K562 (cell line): ENCODE results near the gene PRODH. TPM values are rescaled to one million over a fixed set of nuclear protein-coding genes. Genes with fewer than 3 reads are reported as not detected.
A peak's percentile ranks its signal among the peaks of the same experiment; 100 is the strongest.

Experiments
- DPF2 ChIP-seq: fragments of 450-650 bp; IDR thresholded peaks from 2 replicates; pipeline ENCODE4 v1.6.1; 2016
- HNRNPUL1 ChIP-seq: fragments of 200-400 bp; formaldehyde crosslinking; IDR thresholded peaks from 2 replicates; pipeline ENCODE4 v1.6.1; 2017; ENCODE audit warnings: low read length
- NFE2 ChIP-seq: IDR thresholded peaks from 2 replicates; pipeline ENCODE4 v1.6.1; 2014; ENCODE audit warnings: antibody characterized with exemption, low read depth
- NRF1 ChIP-seq, 2 experiments: fragments of 450-650 bp; IDR thresholded peaks in 1 of 2; conservative IDR thresholded peaks in 1 of 2; 2 replicates each; pipeline ENCODE4 v1.6.1; 2014; ENCODE audit warnings: mild to moderate bottlenecking in 2 of 2
- PTTG1 ChIP-seq: fragments of 450-650 bp; IDR thresholded peaks from 2 replicates; pipeline ENCODE4 v1.6.1; 2016; ENCODE audit warnings: low read depth, mild to moderate bottlenecking, missing genetic modification characterization, missing compliant biosample characterization
- SREBF2 ChIP-seq: sonication (generic); formaldehyde crosslinking; IDR thresholded peaks from 2 replicates; pipeline ENCODE4 v1.4.0; 2020; ENCODE audit warnings: mild to moderate bottlenecking, missing genetic modification reagents
- TOE1 ChIP-seq, 2 experiments: fragments of 450-650 bp in 1 of 2; sonication (generic) in 1 of 2; formaldehyde crosslinking in 1 of 2; IDR thresholded peaks; 2 replicates each; pipeline versions ENCODE4 v1.7.1 to v1.8.0; 2016 to 2022; ENCODE audit warnings: borderline replicate concordance in 2 of 2, mild to moderate bottlenecking in 2 of 2, antibody characterized with exemption in 1 of 2, inconsistent platforms in 1 of 2, low read depth in 1 of 2, missing genetic modification reagents in 1 of 2, moderate library complexity in 1 of 2
- ZBTB7A ChIP-seq: IDR thresholded peaks from 2 replicates; pipeline ENCODE4 v1.6.1; 2011; ENCODE audit warnings: low read depth, mild to moderate bottlenecking, low read length, moderate library complexity, borderline replicate concordance; ENCODE audit not compliant: control insufficient read depth
- polyA plus RNA-seq, 8 experiments: library from polyadenylated mRNA; depleted of rRNA in 4 of 8; stranded (reverse) in 5 of 8; unstranded in 3 of 8; fragments of >200 nt; fragmentation: Nextera tagmentation in 2 of 8; fragmentation: Illumina TruSeq in 1 of 8; extraction: Ambion mirVana in 2 of 8; extraction: Trizol in 1 of 8; gene quantifications; 2 replicates each; pipeline versions ENCODE4 v1.2.1 to v1.2.3, GENCODE V29; 2011 to 2014; ENCODE audit warnings: inconsistent platforms in 1 of 8, missing spikeins in 1 of 8
- total RNA-seq, 7 experiments: library from RNA; depleted of rRNA in 6 of 7; stranded (reverse); fragments of >200 nt in 6 of 7; fragmentation: Illumina TruSeq in 2 of 7; extraction: Trizol in 2 of 7; gene quantifications; 2 replicates each; pipeline versions ENCODE4 v1.2.1 to v1.2.3, GENCODE V29; 2011 to 2021; ENCODE audit warnings: low replicate concordance in 1 of 7
- TF ChIP-seq, protein P1 (sequence below): fragments of 200-400 bp; formaldehyde crosslinking; IDR thresholded peaks from 2 replicates; pipeline ENCODE4 v1.6.1; 2017; ENCODE audit warnings: mild to moderate bottlenecking, low read depth, low read length, moderate library complexity

Gene PRODH
- total and polyA plus RNA-seq, 9 of the 15 experiments (the other 6 are each of a cell fraction or from before 2014, with no cell fraction given) = 0.07 to 0.11 TPM; not detected in 7

DNA sequence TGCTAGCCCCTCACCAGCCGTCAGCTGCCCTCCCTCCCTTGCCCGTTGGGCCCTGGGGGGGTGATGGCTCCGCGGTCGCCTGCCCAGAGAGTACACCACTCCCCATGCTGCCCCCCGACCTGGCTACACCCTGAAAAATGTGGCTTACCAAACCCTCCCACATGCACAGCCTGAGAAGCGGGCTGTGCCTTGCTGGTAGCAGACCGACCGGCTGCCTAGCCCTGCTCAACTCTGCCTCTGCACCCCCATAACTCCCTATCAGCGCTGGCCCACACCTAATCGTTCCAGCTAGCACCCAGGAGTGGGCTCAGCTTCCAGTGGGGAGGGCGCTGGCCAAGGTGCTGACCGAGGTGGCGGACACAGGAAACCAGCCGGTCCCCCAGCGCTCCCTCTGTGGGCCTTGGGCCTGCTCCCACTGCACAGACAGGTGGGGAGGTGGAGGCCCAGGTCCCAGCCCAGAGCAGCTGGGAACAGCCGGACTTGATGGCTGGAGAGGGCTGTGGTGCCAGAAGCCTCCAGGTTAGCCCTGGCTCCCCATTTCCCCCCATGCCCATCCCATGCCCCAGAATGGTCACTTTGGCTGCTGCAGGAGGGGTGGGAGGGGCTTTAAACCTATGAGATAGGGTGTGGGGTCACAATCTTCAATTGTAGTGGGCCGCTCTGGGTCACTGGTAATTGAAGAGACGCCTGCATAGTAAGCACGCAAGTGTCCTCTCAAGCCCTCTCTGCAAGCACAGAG lies 32.1 kb upstream of the PRODH start (continued):
- TF ChIP-seq, protein P1, sequence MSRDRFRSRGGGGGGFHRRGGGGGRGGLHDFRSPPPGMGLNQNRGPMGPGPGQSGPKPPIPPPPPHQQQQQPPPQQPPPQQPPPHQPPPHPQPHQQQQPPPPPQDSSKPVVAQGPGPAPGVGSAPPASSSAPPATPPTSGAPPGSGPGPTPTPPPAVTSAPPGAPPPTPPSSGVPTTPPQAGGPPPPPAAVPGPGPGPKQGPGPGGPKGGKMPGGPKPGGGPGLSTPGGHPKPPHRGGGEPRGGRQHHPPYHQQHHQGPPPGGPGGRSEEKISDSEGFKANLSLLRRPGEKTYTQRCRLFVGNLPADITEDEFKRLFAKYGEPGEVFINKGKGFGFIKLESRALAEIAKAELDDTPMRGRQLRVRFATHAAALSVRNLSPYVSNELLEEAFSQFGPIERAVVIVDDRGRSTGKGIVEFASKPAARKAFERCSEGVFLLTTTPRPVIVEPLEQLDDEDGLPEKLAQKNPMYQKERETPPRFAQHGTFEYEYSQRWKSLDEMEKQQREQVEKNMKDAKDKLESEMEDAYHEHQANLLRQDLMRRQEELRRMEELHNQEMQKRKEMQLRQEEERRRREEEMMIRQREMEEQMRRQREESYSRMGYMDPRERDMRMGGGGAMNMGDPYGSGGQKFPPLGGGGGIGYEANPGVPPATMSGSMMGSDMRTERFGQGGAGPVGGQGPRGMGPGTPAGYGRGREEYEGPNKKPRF = no peak
- TF ChIP-seq NFE2 = no peak
- TF ChIP-seq NRF1 (conservative IDR thresholded peaks at IDR 0.05 in 1 of 2, IDR thresholded peaks at IDR 0.05 in 1 of 2) = no peak
- TF ChIP-seq ZBTB7A = peak; percentile 13; the same call in 1 of the 2 replicates
- TF ChIP-seq TOE1 (IDR thresholded peaks at IDR 0.05; ENCODE audit: borderline replicate concordance) = no peak
- peak; percentile 95 for TF ChIP-seq TOE1 (CRISPR knock-in tag; IDR thresholded peaks at IDR 0.05; ENCODE audit: borderline replicate concordance, low read depth)
- no peak for TF ChIP-seq DPF2
- TF ChIP-seq HNRNPUL1 = no peak
- no peak for TF ChIP-seq PTTG1
- TF ChIP-seq SREBF2 (CRISPR knock-in tag) = no peak
